ENCODE measurements around the gene CPSF3. TPM values are rescaled to one million over a fixed set of nuclear protein-coding genes. Genes with fewer than 3 reads are reported as not detected.
A peak's percentile ranks its signal among the peaks of the same experiment; 100 is the strongest.

Gene CPSF3
- total and polyA plus RNA-seq, 9 of the 15 experiments (the other 6 are each of a cell fraction or from before 2014, with no cell fraction given) = 54.2 to 151 (median 94.5) TPM

- ATAC-seq (no peak), DNase-seq (ENCODE audit: extremely low read depth in 1 of 4, low spot score in 3 of 4) (no peak), FAIRE-seq (peak; percentile 11)
- no TSS peak for BruUV-seq (replicated peaks)
- TF ChIP-seq ZNF165 (CRISPR knock-in tag; IDR thresholded peaks at IDR 0.05; ENCODE audit: borderline replicate concordance) (no peak), NCOA6 (IDR thresholded peaks at IDR 0.05) (no peak), TSHZ1 (CRISPR knock-in tag; IDR thresholded peaks at IDR 0.05) (no peak), MXI1 (IDR thresholded peaks at IDR 0.05; ENCODE audit: low read depth, low read length) (no peak), RBM39 (optimal IDR thresholded peaks at IDR 0.05; ENCODE audit: low read depth, low read length) (no peak), ETV1 (tag; conservative IDR thresholded peaks at IDR 0.05; ENCODE audit: low read depth) (no peak), ZNF830 (CRISPR knock-in tag; IDR thresholded peaks at IDR 0.05) (no peak)
- no peaks in the 10 kb centered on the region for H3K9me1 ChIP-seq (ENCODE audit: control insufficient read depth, insufficient read depth, low read length)
- H3K4me2 ChIP-seq (ENCODE audit: insufficient read depth, low read length) = no peak overlapping the region
- H3K4me3 ChIP-seq = no peak overlapping the region
- H3K27me3 ChIP-seq (ENCODE audit: control insufficient read depth in 2 of 2, insufficient read depth in 2 of 2, low read length in 2 of 2) = no peaks in the 10 kb centered on the region; a peak in 1 of 5 replicates
- no peak overlapping the region for H3K27ac ChIP-seq (ENCODE audit: extremely low read depth, low read depth, low read length)
- ChIA-PET POLR2A (no interaction called here), CTCF (ENCODE audit: low intra/inter-chr PET ratio) (no interaction called here)
- no peaks in the 10 kb centered on the region for H3K9me3 ChIP-seq (replicated peaks; ENCODE audit: control insufficient read depth, insufficient read depth, low read depth, low read length)
- no peaks in the 10 kb centered on the region for H4K20me1 ChIP-seq (replicated peaks; ENCODE audit: control insufficient read depth, insufficient read depth, low read length)
- no peak overlapping the region for H3K9ac ChIP-seq (ENCODE audit: insufficient read depth in 1 of 2, low read depth in 2 of 2, low read length in 2 of 2)
- no peaks in the 10 kb centered on the region for H3K36me3 ChIP-seq (ENCODE audit: control insufficient read depth, insufficient read depth, low read length)
- 32% methylated on average over 6 of the region's 6 CpGs for WGBS (ENCODE audit: insufficient coverage, low coverage, missing lambda C conversion rate)
- intact Hi-C loops (cut with micrococcal nuclease) (no loop called here), in situ Hi-C loops (cut with MboI) (no loop called here)
- no peaks in the 10 kb centered on the region for H3K79me2 ChIP-seq (ENCODE audit: control insufficient read depth, insufficient read depth, low read length)
- no peak overlapping the region for H2AFZ ChIP-seq (ENCODE audit: low read depth, low read length)
- H3K4me1 ChIP-seq (replicated peaks in 1 of 2; ENCODE audit: control insufficient read depth in 2 of 2, insufficient read depth in 2 of 2, low read length in 2 of 2) = peaks cover 4 to 10% of the 10 kb centered on the region in 2 experiments; a peak in 3 of 5 replicates
These were observed 40.7 kb upstream of the CPSF3 start for GRCh38 chr2:9382604-9383235.
